ENCODE data around the gene UQCR10. TPM values are rescaled to one million over a fixed set of nuclear protein-coding genes. Genes with fewer than 3 reads are reported as not detected.

Gene UQCR10
- polyA plus RNA-seq, 1 donor from 2014 or later: 192 TPM

DNA sequence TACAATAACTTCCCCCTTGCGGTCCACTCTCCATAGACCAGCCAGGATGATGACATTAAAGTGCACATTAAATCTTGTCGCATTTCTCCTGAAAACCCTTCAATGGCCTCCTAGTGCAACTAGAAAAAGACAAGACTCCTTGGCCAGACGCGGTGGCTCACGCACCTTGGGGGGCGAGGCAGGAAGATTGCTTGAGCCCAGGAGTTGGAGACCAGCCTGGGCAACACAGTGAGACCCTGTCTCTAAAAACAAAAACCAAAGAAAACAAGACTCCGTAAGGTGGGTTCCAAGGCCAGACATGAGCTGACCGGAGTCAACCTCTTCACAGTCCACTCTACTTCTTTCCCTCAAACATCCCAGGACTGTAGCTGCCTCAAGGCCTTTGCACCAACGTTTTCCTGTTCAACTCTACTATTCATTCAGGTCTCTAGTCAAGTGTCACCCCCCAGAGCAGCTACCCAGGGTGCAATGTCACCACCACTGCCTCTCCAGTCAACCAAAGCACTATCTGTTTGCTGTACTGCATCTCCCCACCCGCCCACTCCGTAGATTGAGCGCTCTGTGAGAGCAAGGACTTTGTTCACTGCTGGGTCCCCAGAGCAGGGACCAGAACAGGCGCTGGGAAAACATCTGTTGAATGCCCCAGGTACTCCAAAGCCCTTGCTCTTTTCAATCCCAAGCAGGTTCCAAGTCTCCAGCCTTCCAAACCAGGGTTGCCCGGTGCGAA is 1.1 kb upstream of the UQCR10 start:
- no peaks in the 10 kb centered on the region for H3F3A ChIP-seq (ENCODE audit: insufficient read depth, low read length, poor library complexity, severe bottlenecking)
- H2AFZ ChIP-seq (ENCODE audit: low read depth, low read length): peak overlapping the region; percentile 27
- no peak for TF ChIP-seq EP300 (conservative IDR thresholded peaks at IDR 0.05; ENCODE audit: poor library complexity, severe bottlenecking)
- H3K9me3 ChIP-seq (ENCODE audit: low read length): no peaks in the 10 kb centered on the region
- peak overlapping the region; percentile 54 for H3K27ac ChIP-seq (ENCODE audit: low read length)
- no peaks in the 10 kb centered on the region for H3K9me2 ChIP-seq (ENCODE audit: insufficient read depth, low read length)
- H3K9ac ChIP-seq (ENCODE audit: low read length): peak overlapping the region; percentile 89
- H3K27me3 ChIP-seq (ENCODE audit: insufficient read depth, low read depth, low read length): no peaks in the 10 kb centered on the region
- H4K20me1 ChIP-seq (ENCODE audit: insufficient read depth): no peaks in the 10 kb centered on the region
- peak overlapping the region; percentile 61 for H3K4me2 ChIP-seq (ENCODE audit: low read length)
- peaks cover 16% of the 10 kb centered on the region for H3K79me2 ChIP-seq (replicated peaks; ENCODE audit: insufficient read depth, low read length)
- peak overlapping the region; percentile 88 for H3K4me3 ChIP-seq (ENCODE audit: low read length)
- H3K36me3 ChIP-seq (ENCODE audit: insufficient read depth, low read length): no peaks in the 10 kb centered on the region

DNA sequence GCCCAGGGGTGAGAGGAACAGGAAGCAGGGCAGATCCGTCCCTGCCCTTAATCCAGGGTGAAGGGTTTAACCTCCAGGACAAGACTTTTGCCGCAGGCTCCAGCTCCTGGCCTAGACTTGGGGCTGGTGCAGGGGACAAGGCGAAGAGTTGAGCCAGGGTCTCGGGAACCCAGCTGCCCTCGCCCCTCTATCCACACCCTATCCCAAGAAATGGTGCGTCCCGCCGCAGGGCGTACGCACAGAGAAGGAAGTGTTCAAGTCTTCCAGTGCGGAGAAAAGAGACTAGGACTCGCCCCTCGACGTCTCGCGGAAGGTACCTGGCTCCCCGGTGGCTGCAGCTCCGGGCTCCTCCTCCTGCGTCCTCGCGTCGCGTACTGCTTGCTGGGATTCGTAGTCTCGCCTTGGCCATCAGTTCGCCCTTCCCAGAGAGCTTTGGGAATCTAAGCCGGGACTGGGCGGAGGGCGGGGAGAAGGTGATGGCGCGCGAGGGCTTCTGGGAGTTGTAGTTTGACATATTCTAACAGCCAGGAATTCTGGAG is 468 bp upstream of the UQCR10 start, which contains the start of gene ZMAT5:
Gene ZMAT5 (minus strand): TSS at position 376 of the 539 bp plus-strand sequence. CDS start 18,463 bp downstream, outside the sequence.
- no peaks in the 10 kb centered on the region for H3F3A ChIP-seq (ENCODE audit: insufficient read depth, low read length, poor library complexity, severe bottlenecking)
- peak; percentile 16 for TF ChIP-seq MXI1 (conservative IDR thresholded peaks at IDR 0.05; ENCODE audit: poor library complexity, severe bottlenecking)
- peak; percentile 49 for TF ChIP-seq RAD21 (conservative IDR thresholded peaks at IDR 0.05)
- TF ChIP-seq EZH2 (IDR thresholded peaks at IDR 0.05; ENCODE audit: borderline replicate concordance, insufficient read depth, low read length, poor library complexity, severe bottlenecking): no peak
- TF ChIP-seq, protein P1, sequence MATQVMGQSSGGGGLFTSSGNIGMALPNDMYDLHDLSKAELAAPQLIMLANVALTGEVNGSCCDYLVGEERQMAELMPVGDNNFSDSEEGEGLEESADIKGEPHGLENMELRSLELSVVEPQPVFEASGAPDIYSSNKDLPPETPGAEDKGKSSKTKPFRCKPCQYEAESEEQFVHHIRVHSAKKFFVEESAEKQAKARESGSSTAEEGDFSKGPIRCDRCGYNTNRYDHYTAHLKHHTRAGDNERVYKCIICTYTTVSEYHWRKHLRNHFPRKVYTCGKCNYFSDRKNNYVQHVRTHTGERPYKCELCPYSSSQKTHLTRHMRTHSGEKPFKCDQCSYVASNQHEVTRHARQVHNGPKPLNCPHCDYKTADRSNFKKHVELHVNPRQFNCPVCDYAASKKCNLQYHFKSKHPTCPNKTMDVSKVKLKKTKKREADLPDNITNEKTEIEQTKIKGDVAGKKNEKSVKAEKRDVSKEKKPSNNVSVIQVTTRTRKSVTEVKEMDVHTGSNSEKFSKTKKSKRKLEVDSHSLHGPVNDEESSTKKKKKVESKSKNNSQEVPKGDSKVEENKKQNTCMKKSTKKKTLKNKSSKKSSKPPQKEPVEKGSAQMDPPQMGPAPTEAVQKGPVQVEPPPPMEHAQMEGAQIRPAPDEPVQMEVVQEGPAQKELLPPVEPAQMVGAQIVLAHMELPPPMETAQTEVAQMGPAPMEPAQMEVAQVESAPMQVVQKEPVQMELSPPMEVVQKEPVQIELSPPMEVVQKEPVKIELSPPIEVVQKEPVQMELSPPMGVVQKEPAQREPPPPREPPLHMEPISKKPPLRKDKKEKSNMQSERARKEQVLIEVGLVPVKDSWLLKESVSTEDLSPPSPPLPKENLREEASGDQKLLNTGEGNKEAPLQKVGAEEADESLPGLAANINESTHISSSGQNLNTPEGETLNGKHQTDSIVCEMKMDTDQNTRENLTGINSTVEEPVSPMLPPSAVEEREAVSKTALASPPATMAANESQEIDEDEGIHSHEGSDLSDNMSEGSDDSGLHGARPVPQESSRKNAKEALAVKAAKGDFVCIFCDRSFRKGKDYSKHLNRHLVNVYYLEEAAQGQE (IDR thresholded peaks at IDR 0.05; ENCODE audit: borderline replicate concordance): peak; percentile 74
- TF ChIP-seq POLR2AphosphoS5 (IDR thresholded peaks at IDR 0.05): peak; percentile 66
- no peak for TF ChIP-seq TAF1 (IDR thresholded peaks at IDR 0.05; ENCODE audit: low read depth)
- peak; percentile 8 for TF ChIP-seq EP300 (conservative IDR thresholded peaks at IDR 0.05; ENCODE audit: poor library complexity, severe bottlenecking)
- TF ChIP-seq SMC3 (conservative IDR thresholded peaks at IDR 0.05; ENCODE audit: poor library complexity): peak; percentile 61
- H3K4me2 ChIP-seq (ENCODE audit: low read length): peak within 1 kb of the TSS; percentile 95
- H3K9me2 ChIP-seq (ENCODE audit: insufficient read depth, low read length): no peaks in the 10 kb centered on the region
- H3K36me3 ChIP-seq (ENCODE audit: insufficient read depth, low read length): no peaks in the 10 kb centered on the region
- H4K20me1 ChIP-seq (ENCODE audit: insufficient read depth): no peaks in the 10 kb centered on the region
- peaks cover 16% of the 10 kb centered on the region for H3K79me2 ChIP-seq (replicated peaks; ENCODE audit: insufficient read depth, low read length)
- no peaks in the 10 kb centered on the region for H3K27me3 ChIP-seq (ENCODE audit: insufficient read depth, low read depth, low read length)
- no peaks in the 10 kb centered on the region for H3K9me3 ChIP-seq (ENCODE audit: low read length)
- peak within 1 kb of the TSS; percentile 88 for H3K4me3 ChIP-seq (ENCODE audit: low read length)
- peak within 1 kb of the TSS; percentile 89 for H3K9ac ChIP-seq (ENCODE audit: low read length)
- peak within 1 kb of the TSS; percentile 81 for H3K27ac ChIP-seq (ENCODE audit: low read length)
- peak within 1 kb of the TSS; percentile 78 for H2AFZ ChIP-seq (ENCODE audit: low read depth, low read length)

DNA sequence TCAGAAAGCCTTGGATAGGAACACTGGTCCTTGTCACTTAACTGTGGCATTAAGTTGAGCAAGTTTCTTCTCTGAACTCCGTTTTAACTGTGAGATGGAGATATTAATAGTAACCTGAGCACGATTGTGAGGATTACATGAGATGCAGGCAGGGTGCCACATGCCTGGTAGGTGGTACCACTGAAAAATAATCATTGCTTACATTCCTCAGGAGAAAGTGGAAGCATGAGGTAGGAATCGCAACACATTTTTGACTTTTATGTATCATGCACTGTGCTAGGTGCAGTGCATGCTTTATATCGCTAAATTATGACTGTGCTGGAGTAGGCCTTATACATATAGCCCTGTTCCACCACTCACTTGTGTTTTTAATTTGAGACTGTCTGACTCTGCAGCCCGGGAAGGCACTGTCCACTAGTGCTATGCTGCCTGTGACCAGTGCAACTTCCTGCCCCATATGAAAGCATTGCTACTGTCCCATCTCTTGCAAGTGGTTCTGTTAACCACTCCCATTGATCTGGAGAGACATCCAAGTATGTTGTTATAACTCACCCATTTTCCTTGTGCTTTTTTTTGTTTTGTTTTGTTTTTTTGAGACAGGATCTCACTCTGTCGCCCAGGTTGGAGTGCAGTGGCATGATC is 1.0 kb downstream of the UQCR10 start:
- H3K27me3 ChIP-seq (ENCODE audit: insufficient read depth, low read depth, low read length): no peaks in the 10 kb centered on the region
- H3F3A ChIP-seq (ENCODE audit: insufficient read depth, low read length, poor library complexity, severe bottlenecking): no peaks in the 10 kb centered on the region
- H3K4me3 ChIP-seq (ENCODE audit: low read length): peak overlapping the region; percentile 88
- H3K9ac ChIP-seq (ENCODE audit: low read length): peak overlapping the region; percentile 89
- peak overlapping the region; percentile 95 for H3K4me2 ChIP-seq (ENCODE audit: low read length)
- no peaks in the 10 kb centered on the region for H3K9me3 ChIP-seq (ENCODE audit: low read length)
- no peaks in the 10 kb centered on the region for H4K20me1 ChIP-seq (ENCODE audit: insufficient read depth)
- H3K36me3 ChIP-seq (ENCODE audit: insufficient read depth, low read length): no peaks in the 10 kb centered on the region
- H3K9me2 ChIP-seq (ENCODE audit: insufficient read depth, low read length): no peaks in the 10 kb centered on the region
- peaks cover 16% of the 10 kb centered on the region for H3K79me2 ChIP-seq (replicated peaks; ENCODE audit: insufficient read depth, low read length)
- no peak overlapping the region for H2AFZ ChIP-seq (ENCODE audit: low read depth, low read length)
- no peak for TF ChIP-seq SMC3 (conservative IDR thresholded peaks at IDR 0.05; ENCODE audit: poor library complexity)
- TF ChIP-seq, protein P1 (IDR thresholded peaks at IDR 0.05; ENCODE audit: borderline replicate concordance): no peak
- TF ChIP-seq RAD21 (conservative IDR thresholded peaks at IDR 0.05): no peak
- TF ChIP-seq EZH2 (IDR thresholded peaks at IDR 0.05; ENCODE audit: borderline replicate concordance, insufficient read depth, low read length, poor library complexity, severe bottlenecking): no peak
- peak overlapping the region; percentile 81 for H3K27ac ChIP-seq (ENCODE audit: low read length)

All from neural cell (in vitro differentiated cells).